Gastroesophageal sphincter (tissue), 4 donors: ENCODE measurements around the gene CENATAC. TPM values are rescaled to one million over a fixed set of nuclear protein-coding genes. Genes with fewer than 3 reads are reported as not detected.

Source experiments
- ATAC-seq: fragments of 150-250 bp; one replicate; pipeline ENCODE4 v1.9.1; 2016; ENCODE audit warnings: mild to moderate bottlenecking, moderate library complexity
- H3K27ac ChIP-seq, 4 donors: fragments of 200-600 bp; sonication (generic) in 3 of 4; 1 replicate in 3 of 4; 2 replicates in 1 of 4; pipeline ENCODE4 v1.5.1; 2016 to 2019
- H3K27me3 ChIP-seq: fragments of 200-600 bp; sonication (generic); one replicate; pipeline ENCODE4 v1.5.1; 2019
- H3K36me3 ChIP-seq, 2 donors: fragments of 200-600 bp; sonication (generic); one replicate each; pipeline ENCODE4 v1.5.1; 2019; ENCODE audit warnings: control low read depth in 1 of 2
- H3K4me1 ChIP-seq, 3 donors: fragments of 200-600 bp; sonication (generic); 1 replicate in 2 of 3; 2 replicates in 1 of 3; pipeline ENCODE4 v1.5.1; 2016 to 2019; ENCODE audit warnings: control low read depth in 2 of 3
- H3K4me3 ChIP-seq, 2 donors: fragments of 200-600 bp; sonication (generic); one replicate each; pipeline ENCODE4 v1.5.1; 2019; ENCODE audit warnings: mild to moderate bottlenecking in 1 of 2, moderate library complexity in 1 of 2
- H3K9me3 ChIP-seq, 3 donors: fragments of 200-600 bp; sonication (generic); one replicate each; pipeline ENCODE4 v1.5.1; 2017 to 2019; ENCODE audit warnings: control low read depth in 2 of 3
- CTCF ChIP-seq, 4 experiments: fragments of 200-600 bp in 2 of 4; fragments of 450-650 bp in 2 of 4; sonication (generic) in 1 of 4; IDR thresholded peaks; one replicate each; pipeline ENCODE4 v1.5.1; 2017 to 2019; ENCODE audit warnings: antibody characterized with exemption in 4 of 4, mild to moderate bottlenecking in 2 of 4, moderate library complexity in 2 of 4
- EP300 ChIP-seq: sonication (generic); formaldehyde crosslinking; IDR thresholded peaks from one replicate; pipeline ENCODE4 v1.6.1; 2017; ENCODE audit warnings: antibody characterized with exemption, mild to moderate bottlenecking
- POLR2A ChIP-seq, 2 donors: fragments of 450-650 bp; IDR thresholded peaks; one replicate each; pipeline ENCODE4 v1.6.1; 2017; ENCODE audit warnings: antibody characterized with exemption in 2 of 2, mild to moderate bottlenecking in 2 of 2, moderate library complexity in 1 of 2
- POLR2AphosphoS5 ChIP-seq: sonication (generic); formaldehyde crosslinking; IDR thresholded peaks from one replicate; pipeline ENCODE4 v1.6.1; 2017; ENCODE audit warnings: antibody characterized with exemption
- WGBS, 2 donors: methylation state at CpG; one replicate each; pipeline ENCODE4 v1.1.5; 2018; ENCODE audit warnings: low coverage in 1 of 2; 5-methylcytosine and 5-hydroxymethylcytosine counted together
- total RNA-seq, 4 donors: library from RNA; depleted of rRNA; stranded (reverse); fragments of >200 nt; gene quantifications; one replicate each; pipeline ENCODE4 v1.1.0, GENCODE V29; 2016

The CENATAC gene
- total RNA-seq, 4 donors from 2014 or later: 5.8 to 90.3 (median 40.0) TPM

GRCh38 chr11:119011476-119012053 is 13.6 kb downstream of the CENATAC start:
- ATAC-seq: no peak
- H3K36me3 ChIP-seq: peaks cover 0 to 100% of the 10 kb centered on the region in 2 donors
- 62% methylated on average over 4 of the region's 6 CpGs; no CpG with 5 or more reads in 1 of the 2 donors for WGBS, 2 donors
- H3K9me3 ChIP-seq: no peaks in the 10 kb centered on the region
- H3K27me3 ChIP-seq: no peaks in the 10 kb centered on the region
- H3K4me1 ChIP-seq: peaks cover under 1 to 29% (median 9%) of the 10 kb centered on the region in 3 donors
- H3K4me3 ChIP-seq: no peak overlapping the region
- TF ChIP-seq POLR2AphosphoS5: no peak
- TF ChIP-seq POLR2A (IDR thresholded peaks at IDR 0.05): no peak
- no peak for TF ChIP-seq CTCF (IDR thresholded peaks at IDR 0.05)
- TF ChIP-seq EP300: no peak
- H3K27ac ChIP-seq: no peak overlapping the region

GRCh38 chr11:119012629-119013170 is 14.8 kb downstream of the CENATAC start:
- ATAC-seq: no peak
- peaks cover 0 to 93% of the 10 kb centered on the region in 2 donors for H3K36me3 ChIP-seq
- TF ChIP-seq POLR2AphosphoS5 (no peak), CTCF (IDR thresholded peaks at IDR 0.05) (no peak), POLR2A (IDR thresholded peaks at IDR 0.05) (no peak), EP300 (no peak)
- WGBS, 2 donors: 79 to 82% methylated on average over 2 to 3 of the region's 3 CpGs
- H3K27ac ChIP-seq: no peak overlapping the region
- H3K27me3 ChIP-seq: no peaks in the 10 kb centered on the region
- H3K4me1 ChIP-seq: peaks cover 6 to 39% (median 15%) of the 10 kb centered on the region in 3 donors
- no peaks in the 10 kb centered on the region for H3K9me3 ChIP-seq
- H3K4me3 ChIP-seq: no peak overlapping the region

GRCh38 chr11:119014209-119014924 is 16.4 kb downstream of the CENATAC start:
- peak overlapping the region in 1 of 4 donors; percentile 19 for H3K27ac ChIP-seq
- ATAC-seq: no peak
- no peak overlapping the region for H3K4me3 ChIP-seq

GRCh38 chr11:119015054-119015611 is 17.2 kb downstream of the CENATAC start:
- WGBS, 2 donors: 51 to 74% methylated on average over 8 of the region's 8 CpGs
- peak overlapping the region in 1 of 4 donors; percentile 19 for H3K27ac ChIP-seq
- no peak for ATAC-seq
- TF ChIP-seq POLR2A (IDR thresholded peaks at IDR 0.05): no peak
- no peak for TF ChIP-seq EP300
- no peak for TF ChIP-seq CTCF (IDR thresholded peaks at IDR 0.05)
- no peak for TF ChIP-seq POLR2AphosphoS5
- no peaks in the 10 kb centered on the region for H3K27me3 ChIP-seq
- H3K36me3 ChIP-seq: peaks cover 0 to 72% of the 10 kb centered on the region in 2 donors
- no peaks in the 10 kb centered on the region for H3K9me3 ChIP-seq
- H3K4me3 ChIP-seq: no peak overlapping the region
- H3K4me1 ChIP-seq: peaks cover 8 to 49% (median 19%) of the 10 kb centered on the region in 3 donors

More at GRCh38 chr11:119014209-119014924, 16.4 kb downstream of the CENATAC start:
- Histone ChIP-seq H3K36me3 (peaks cover 0 to 76% of the 10 kb centered on the region in 2 donors), H3K4me1 (peaks cover 6 to 41% (median 15%) of the 10 kb centered on the region in 3 donors), H3K27me3 (no peaks in the 10 kb centered on the region), H3K9me3 (no peaks in the 10 kb centered on the region)
- no peak for TF ChIP-seq POLR2A (IDR thresholded peaks at IDR 0.05)
- TF ChIP-seq CTCF (IDR thresholded peaks at IDR 0.05): no peak
- TF ChIP-seq EP300: no peak
- TF ChIP-seq POLR2AphosphoS5: no peak
- WGBS, 2 donors: 86 to 91% methylated on average over 7 to 17 of the region's 17 CpGs
